GM23338 (cell line): ENCODE results near the gene UQCR11. TPM values are rescaled to one million over a fixed set of nuclear protein-coding genes. Genes with fewer than 3 reads are reported as not detected.

ENCODE experiments used
- ATAC-seq: fragments of 200-7000 bp; cut with Tn5 transposase; 3 replicates; pipeline ENCODE4 v1.9.1; 2020
- DNase-seq: peaks from one replicate; pipeline ENCODE4 v3.0.0-alpha.2; 2015; ENCODE audit warnings: low spot score
- H2AFZ ChIP-seq: fragments of 200-600 bp; sonication (generic); 2 replicates; pipeline ENCODE4 v1.8.0; 2016; ENCODE audit warnings: antibody characterized with exemption, mild to moderate bottlenecking, moderate library complexity
- H3F3A ChIP-seq: fragments of 200-600 bp; sonication (generic); replicated peaks from 2 replicates; pipeline ENCODE4 v1.8.0; 2017; ENCODE audit warnings: antibody characterized with exemption, mixed run types, low read depth
- H3K27ac ChIP-seq: fragments of 200-600 bp; sonication (generic); 2 replicates; pipeline ENCODE4 v1.6.1; 2016; ENCODE audit warnings: low read depth
- H3K27me3 ChIP-seq: fragments of 200-600 bp; sonication (generic); 2 replicates; pipeline ENCODE4 v1.8.0; 2016; ENCODE audit warnings: mild to moderate bottlenecking, mixed run types, moderate library complexity; ENCODE audit not compliant: insufficient read depth
- H3K36me3 ChIP-seq: fragments of 200-600 bp; sonication (generic); 2 replicates; pipeline ENCODE4 v1.8.0; 2016; ENCODE audit warnings: mild to moderate bottlenecking; ENCODE audit not compliant: insufficient read depth
- H3K4me1 ChIP-seq: fragments of 200-600 bp; sonication (generic); 2 replicates; pipeline ENCODE4 v1.8.0; 2016; ENCODE audit warnings: mild to moderate bottlenecking, moderate library complexity; ENCODE audit not compliant: insufficient read depth
- H3K4me2 ChIP-seq: fragments of 200-600 bp; sonication (generic); 2 replicates; pipeline ENCODE4 v1.7.1; 2017; ENCODE audit warnings: mixed run types
- H3K4me3 ChIP-seq: fragments of 200-600 bp; sonication (generic); 2 replicates; pipeline ENCODE4 v1.6.1; 2016; ENCODE audit warnings: mixed run types
- H3K79me2 ChIP-seq: fragments of 200-600 bp; sonication (generic); replicated peaks from 2 replicates; pipeline ENCODE4 v1.8.0; 2017; ENCODE audit warnings: mild to moderate bottlenecking; ENCODE audit not compliant: insufficient read depth
- H3K9me2 ChIP-seq: fragments of 200-600 bp; sonication (generic); 2 replicates; pipeline ENCODE4 v1.8.0; 2017; ENCODE audit not compliant: insufficient read depth
- H4K20me1 ChIP-seq: fragments of 200-600 bp; sonication (generic); replicated peaks from 2 replicates; pipeline ENCODE4 v1.8.0; 2017; ENCODE audit warnings: mild to moderate bottlenecking; ENCODE audit not compliant: insufficient read depth
- H3K27ac Mint-ChIP-seq: 2 replicates; pipeline ENCODE4 v1.8.0; 2020; ENCODE audit warnings: inconsistent platforms, mild to moderate bottlenecking, moderate library complexity, mixed read lengths
- H3K27me3 Mint-ChIP-seq: 3 replicates; pipeline ENCODE4 v1.8.0; 2022; ENCODE audit warnings: low read depth, mild to moderate bottlenecking, moderate library complexity, mixed read lengths, inconsistent platforms; ENCODE audit not compliant: insufficient read depth, poor library complexity
- H3K36me3 Mint-ChIP-seq: 3 replicates; pipeline ENCODE4 v1.8.0; 2021; ENCODE audit warnings: low read depth, mild to moderate bottlenecking, inconsistent platforms, moderate library complexity, mixed read lengths
- H3K4me1 Mint-ChIP-seq: 3 replicates; pipeline ENCODE4 v1.8.0; 2020; ENCODE audit warnings: mild to moderate bottlenecking, inconsistent platforms, mixed read lengths
- H3K4me3 Mint-ChIP-seq: 3 replicates; pipeline ENCODE4 v1.8.0; 2021; ENCODE audit warnings: moderate library complexity, mild to moderate bottlenecking, inconsistent platforms, mixed read lengths
- H3K9me3 Mint-ChIP-seq: 3 replicates; pipeline ENCODE4 v1.8.0; 2020; ENCODE audit warnings: moderate library complexity, mild to moderate bottlenecking, inconsistent platforms, mixed read lengths
- CREB1 ChIP-seq: fragments of 250-450 bp; sonication (Bioruptor Pico); IDR thresholded peaks from 2 replicates; pipeline ENCODE4 v1.5.0; 2020; ENCODE audit warnings: low read depth, mild to moderate bottlenecking, moderate library complexity
- CTCF ChIP-seq, 2 experiments: fragments of 200-600 bp in 1 of 2; sonication (generic) in 1 of 2; conservative IDR thresholded peaks; 2 replicates each; pipeline versions ENCODE4 v1.5.1 to v1.6.1; 2016 to 2017; ENCODE audit warnings: antibody characterized with exemption in 2 of 2, low read depth in 2 of 2, mild to moderate bottlenecking in 2 of 2, moderate library complexity in 1 of 2
- ETS1 ChIP-seq: IDR thresholded peaks from 2 replicates; pipeline ENCODE4 v1.6.1; 2016; ENCODE audit warnings: antibody characterized with exemption
- EZH2 ChIP-seq: fragments of 200-600 bp; sonication (generic); IDR thresholded peaks from one replicate; pipeline ENCODE4 v1.8.0; 2017; ENCODE audit warnings: antibody characterized with exemption, mild to moderate bottlenecking, low read depth; ENCODE audit not compliant: unreplicated experiment
- EZH2phosphoT487 ChIP-seq: fragments of 200-600 bp; sonication (generic); IDR thresholded peaks from one replicate; pipeline ENCODE4 v1.8.1; 2018; ENCODE audit warnings: antibody characterized with exemption; ENCODE audit not compliant: unreplicated experiment
- JUNB ChIP-seq: IDR thresholded peaks from one replicate; pipeline ENCODE4 v1.6.1; 2016; ENCODE audit warnings: antibody characterized with exemption; ENCODE audit not compliant: unreplicated experiment
- NANOG ChIP-seq: IDR thresholded peaks from 2 replicates; pipeline ENCODE4 v1.6.1; 2016; ENCODE audit warnings: antibody characterized with exemption, borderline replicate concordance
- POLR2AphosphoS5 ChIP-seq: IDR thresholded peaks from 2 replicates; pipeline ENCODE4 v1.6.1; 2016; ENCODE audit warnings: antibody characterized with exemption, low read depth
- REST ChIP-seq: IDR thresholded peaks from one replicate; pipeline ENCODE4 v1.6.1; 2018; ENCODE audit warnings: antibody characterized with exemption; ENCODE audit not compliant: unreplicated experiment
- STAT1 ChIP-seq: IDR thresholded peaks from one replicate; pipeline ENCODE4 v1.6.1; 2016; ENCODE audit warnings: antibody characterized with exemption; ENCODE audit not compliant: unreplicated experiment
- ZNF114 ChIP-seq: fragments of 250-450 bp; sonication (Bioruptor Pico); IDR thresholded peaks from 2 replicates; pipeline ENCODE4 v1.5.0; 2020; ENCODE audit warnings: mild to moderate bottlenecking, moderate library complexity
- ZNF331 ChIP-seq: fragments of 250-450 bp; sonication (Bioruptor Pico); IDR thresholded peaks from 2 replicates; pipeline ENCODE4 v1.5.0; 2020; ENCODE audit warnings: low read depth, mild to moderate bottlenecking, moderate library complexity
- ZNF462 ChIP-seq: fragments of 250-450 bp; sonication (Bioruptor Pico); IDR thresholded peaks from 2 replicates; pipeline ENCODE4 v1.5.0; 2020; ENCODE audit warnings: mild to moderate bottlenecking, moderate library complexity
- polyA plus RNA-seq: library from polyadenylated mRNA; unstranded; fragments of >200 nt; fragmentation: Nextera tagmentation; extraction: Ambion mirVana; gene quantifications from 2 replicates; pipeline ENCODE4 v1.2.1, GENCODE V29; 2016
- total RNA-seq: library from RNA; depleted of rRNA; stranded (reverse); fragments of >200 nt; shearing (Covaris generic); gene quantifications from 2 replicates; pipeline ENCODE4 v1.2.3, GENCODE V29; 2014

Gene UQCR11
- total and polyA plus RNA-seq, 2 experiments from 2014 or later = 46.4 to 413 TPM

GRCh38 chr19:1612114-1613086 is 7.1 kb upstream of the UQCR11 start:
- H2AFZ ChIP-seq = no peak overlapping the region
- Mint-ChIP-seq H3K9me3 (no peaks in the 10 kb centered on the region), H3K4me1 (peaks cover 2% of the 10 kb centered on the region; the same call in 1 of the 3 replicates), H3K27ac (no peak overlapping the region), H3K27me3 (peaks cover 24% of the 10 kb centered on the region), H3K36me3 (peaks cover 76% of the 10 kb centered on the region), H3K4me3 (no peak overlapping the region)
- DNase-seq = no peak
- H3K4me2 ChIP-seq = no peak overlapping the region
- TF ChIP-seq EZH2 (no peak), EZH2phosphoT487 (no peak), POLR2AphosphoS5 (no peak), CTCF (conservative IDR thresholded peaks at IDR 0.05; ENCODE audit: low read depth in 2 of 2) (no peak), JUNB (no peak), ZNF331 (CRISPR knock-in tag) (no peak), REST (no peak), ETS1 (no peak), NANOG (no peak), ZNF114 (CRISPR knock-in tag) (no peak), STAT1 (no peak), CREB1 (CRISPR knock-in tag) (no peak), ZNF462 (no peak)
- no peaks in the 10 kb centered on the region for H3K27me3 ChIP-seq
- ATAC-seq = no peak
- no peak overlapping the region for H3K27ac ChIP-seq
- H3F3A ChIP-seq = peaks cover 22% of the 10 kb centered on the region
- peaks cover 21% of the 10 kb centered on the region for H3K36me3 ChIP-seq
- H3K4me1 ChIP-seq = no peaks in the 10 kb centered on the region
- H3K4me3 ChIP-seq = no peak overlapping the region
- H3K79me2 ChIP-seq = no peaks in the 10 kb centered on the region; the same call in 1 of the 2 replicates
- no peaks in the 10 kb centered on the region for H3K9me2 ChIP-seq
- peaks cover 12% of the 10 kb centered on the region for H4K20me1 ChIP-seq
